AG08395 (cell line): Measurements from ENCODE around the gene KIAA0232.

ENCODE experiments used
- DNase-seq: peaks from one replicate; pipeline ENCODE4 v3.0.0; 2012; ENCODE audit warnings: mixed read lengths, low spot score

KIAA0232 gene

DNA sequence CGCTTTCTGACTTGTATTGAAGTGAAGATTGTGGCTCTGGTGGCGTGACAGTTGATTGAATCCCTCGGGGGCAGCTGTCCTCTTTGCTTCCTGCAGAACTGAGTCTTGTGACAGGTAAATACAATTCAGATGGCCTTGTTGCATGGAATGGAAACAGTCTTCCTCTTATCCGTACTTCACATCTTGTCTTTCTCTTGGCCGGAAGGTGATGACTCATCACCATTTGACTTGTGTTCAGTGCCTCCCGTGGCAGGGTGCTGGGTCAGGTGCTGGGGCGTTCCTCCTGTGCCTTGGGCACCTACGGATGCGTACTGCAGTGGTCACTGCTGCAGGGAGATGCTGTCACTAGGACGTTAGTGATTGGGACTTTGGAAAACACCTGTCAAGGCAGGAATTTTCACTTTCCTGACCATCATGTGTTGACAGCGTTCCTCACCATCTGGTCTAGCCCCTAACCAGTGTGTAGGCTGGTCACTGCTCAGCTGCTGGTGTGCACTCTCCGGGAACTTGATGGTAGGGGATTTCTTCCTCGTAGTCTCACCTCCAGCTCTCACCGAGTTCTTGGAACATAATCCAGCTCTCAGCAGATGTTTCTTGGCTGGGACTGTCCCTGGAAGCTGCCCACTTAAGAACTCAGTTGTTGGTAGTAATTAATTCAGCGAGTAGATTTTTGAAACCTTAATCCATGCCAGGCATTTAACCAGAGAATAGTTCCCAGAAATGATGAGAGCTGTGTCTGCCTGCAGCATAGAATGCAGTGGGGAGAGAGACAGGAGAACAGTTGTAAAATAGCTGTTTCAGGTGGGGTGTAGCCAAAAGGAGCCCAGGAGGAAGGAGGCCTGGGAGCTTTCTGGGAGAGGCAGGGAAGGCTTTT, 134.3 kb downstream of the KIAA0232 start:
- no peak for DNase-seq

GRCh38 chr4:6917461-6918271, 135.1 kb downstream of the KIAA0232 start:
- no peak for DNase-seq

DNA sequence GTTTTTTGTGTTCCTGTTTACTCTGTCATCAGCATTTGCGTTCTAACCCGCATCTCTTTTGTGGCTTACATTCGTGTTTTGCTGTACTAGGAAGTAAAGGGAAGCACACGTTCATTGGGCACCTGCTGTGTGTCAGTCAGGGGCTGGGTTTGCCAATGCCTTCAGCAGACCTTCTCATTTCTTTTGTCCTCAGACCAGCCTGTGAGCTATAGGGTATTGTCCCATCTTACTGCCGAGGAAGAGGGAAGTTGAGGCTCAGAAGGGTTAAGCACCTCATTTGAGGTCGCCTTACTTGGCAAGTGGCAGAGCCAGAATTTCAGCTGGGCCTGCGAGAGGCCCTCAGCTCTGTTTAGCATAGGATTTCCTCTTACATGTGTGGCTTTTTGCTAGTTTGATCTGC, 135.8 kb downstream of the KIAA0232 start:
- no peak for DNase-seq

GRCh38 chr4:6920171-6920570, 137.6 kb downstream of the KIAA0232 start:
- no peak for DNase-seq

DNA sequence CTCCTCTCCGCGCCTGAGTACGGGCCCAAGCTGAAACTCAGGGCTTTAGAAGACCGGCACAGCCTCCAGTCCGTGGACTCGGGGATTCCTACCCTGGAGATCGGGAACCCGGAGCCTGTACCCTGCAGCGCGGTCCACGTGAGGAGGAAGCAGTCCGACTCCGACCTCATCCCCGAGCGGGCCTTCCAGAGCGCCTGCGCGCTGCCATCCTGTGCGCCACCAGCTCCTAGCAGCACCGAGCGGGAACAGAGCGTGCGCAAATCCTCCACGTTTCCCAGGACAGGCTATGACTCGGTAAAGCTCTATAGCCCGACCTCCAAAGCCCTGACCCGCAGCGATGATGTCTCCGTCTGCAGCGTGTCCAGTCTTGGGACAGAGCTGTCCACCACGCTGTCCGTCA, 141.0 kb downstream of the KIAA0232 start:
- no peak for DNase-seq

DNA sequence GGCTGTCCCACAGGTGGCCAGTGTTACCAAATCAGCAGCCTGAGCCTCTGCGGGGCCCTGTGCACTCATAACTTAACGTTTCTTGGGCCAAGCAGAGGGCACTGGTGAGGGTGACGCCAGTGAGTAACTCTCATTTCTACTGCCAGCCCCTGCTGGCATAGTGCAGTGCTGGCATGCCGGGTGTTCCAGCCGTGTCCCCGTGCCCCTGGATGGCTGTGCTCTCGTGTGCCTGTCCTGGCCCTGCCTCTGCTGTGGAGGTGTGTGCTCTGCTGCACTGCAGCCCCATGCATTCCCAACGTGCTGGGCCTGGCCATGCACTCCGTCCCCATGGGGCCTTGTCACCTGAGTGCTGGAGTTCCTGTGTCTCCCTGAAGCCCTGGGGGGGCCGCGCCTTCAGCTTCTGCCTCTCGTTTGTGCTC, 141.8 kb downstream of the KIAA0232 start:
- DNase-seq = no peak

GRCh38 chr4:6925357-6925836, 142.9 kb downstream of the KIAA0232 start:
- no peak for DNase-seq

DNA sequence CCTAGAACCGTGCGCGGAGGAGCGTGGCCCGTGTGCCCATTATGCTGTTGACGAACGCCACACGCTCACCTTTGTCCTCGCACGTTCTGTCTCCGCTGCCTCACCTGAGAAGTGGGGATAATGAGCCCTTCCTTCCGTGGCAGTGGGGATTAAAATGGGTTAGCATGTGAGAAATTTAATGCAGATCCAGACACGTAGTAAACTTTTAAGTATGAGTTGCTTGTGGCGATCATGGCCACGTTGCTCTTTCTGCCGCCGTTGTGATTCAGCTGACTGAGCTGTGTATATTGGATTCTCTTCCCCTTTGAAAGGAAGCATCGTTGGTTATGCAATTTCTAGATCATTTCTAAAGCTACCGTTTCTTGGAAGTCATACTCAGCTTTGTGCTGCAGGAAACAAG, 143.6 kb downstream of the KIAA0232 start:
- DNase-seq = no peak

- DNase-seq = no peak
Observed at GRCh38 chr4:6926681-6927478, 144.4 kb downstream of the KIAA0232 start.

GRCh38 chr4:6928081-6928480, 145.6 kb downstream of the KIAA0232 start:
- no peak for DNase-seq

GRCh38 chr4:6929339-6929811, 146.8 kb downstream of the KIAA0232 start:
- no peak for DNase-seq

DNA sequence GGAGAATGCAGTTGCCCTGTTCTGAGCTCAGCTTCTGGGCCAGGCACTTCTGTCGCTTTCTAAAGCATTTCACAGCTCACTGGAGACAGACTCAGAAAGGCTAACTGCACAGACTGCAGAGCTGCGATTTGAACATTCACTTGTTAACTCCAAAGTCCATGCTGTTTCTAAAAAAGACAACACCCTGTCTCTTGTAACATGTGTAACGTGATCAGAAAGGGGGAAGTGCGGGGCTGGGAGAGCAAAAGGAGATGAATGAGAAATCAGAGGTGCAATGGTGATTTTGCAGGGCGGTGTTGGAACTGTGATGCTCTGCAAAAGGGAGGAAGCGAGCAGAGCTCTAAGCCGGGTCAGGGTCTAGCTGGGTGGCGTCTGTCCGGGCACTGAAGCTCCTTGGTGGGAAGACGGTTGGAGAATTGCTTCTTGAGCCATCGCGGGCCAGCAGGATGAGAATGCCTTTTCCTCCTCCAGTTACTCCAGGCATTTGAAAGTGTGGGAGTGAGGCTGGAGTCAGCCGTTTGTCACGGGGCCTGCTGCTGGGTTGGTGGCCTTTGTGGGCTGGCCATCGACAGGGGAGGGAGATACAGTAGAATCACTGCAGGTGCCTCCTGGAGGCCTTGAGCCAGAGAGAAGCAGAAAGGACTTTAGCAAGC, 147.4 kb downstream of the KIAA0232 start:
- no peak for DNase-seq

- no peak for DNase-seq
Observed at GRCh38 chr4:6932475-6932874, 149.9 kb downstream of the KIAA0232 start.

DNA sequence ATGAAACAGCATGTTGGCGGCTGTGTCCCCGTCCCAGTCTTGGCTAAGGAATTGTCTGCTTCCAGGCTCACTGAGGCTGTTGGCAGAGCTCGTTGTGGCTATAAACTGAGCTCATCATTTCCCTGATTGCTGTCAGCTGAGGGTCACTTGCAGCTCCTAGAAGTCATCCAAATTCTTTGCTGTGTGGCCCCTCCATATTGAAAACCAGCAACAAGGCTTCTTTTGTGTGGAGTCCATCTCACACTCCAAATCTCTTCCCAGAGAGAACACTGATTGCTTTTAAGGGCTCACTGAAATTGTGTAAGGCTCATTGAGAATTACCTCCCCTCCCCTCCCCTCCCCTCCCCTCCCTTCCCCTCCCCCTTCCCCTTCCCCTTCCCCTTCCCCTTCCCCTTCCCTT, 150.4 kb downstream of the KIAA0232 start:
- no peak for DNase-seq
